ENCODE results near the gene SGO2.
"Not testable (repeated sequence)": the region's sequence is repeated elsewhere in the genome, so short reads cannot be mapped to it uniquely, and the experiment has no call there.

SGO2 gene

DNA sequence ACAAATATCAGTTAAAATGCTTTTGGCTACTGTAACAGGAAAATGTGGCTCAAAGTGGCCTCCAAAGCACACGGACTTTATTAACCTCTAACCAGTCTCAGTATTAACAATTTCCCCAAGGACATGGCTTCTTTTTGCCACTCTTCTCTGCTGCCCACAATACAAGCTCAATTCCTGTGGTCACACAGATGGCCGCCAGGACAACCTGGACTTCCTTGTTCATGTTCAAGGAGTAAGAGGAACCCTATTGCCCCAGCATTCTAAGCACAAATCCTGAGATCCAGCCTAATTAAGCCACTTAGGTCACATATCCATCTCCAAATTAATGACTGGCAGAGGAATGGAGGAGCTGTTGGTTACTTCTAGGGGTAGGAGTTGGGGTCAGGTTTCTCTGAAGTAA is 98.0 kb downstream of the SGO2 start:
- no peak for DNase-seq

GRCh38 chr2:200624658-200625057 is 98.7 kb downstream of the SGO2 start:
- no peak for DNase-seq

- no peak for DNase-seq
These were observed 99.3 kb downstream of the SGO2 start for GRCh38 chr2:200625282-200625681.

GRCh38 chr2:200625958-200626363 is 100.0 kb downstream of the SGO2 start:
- DNase-seq, result no peak

DNA sequence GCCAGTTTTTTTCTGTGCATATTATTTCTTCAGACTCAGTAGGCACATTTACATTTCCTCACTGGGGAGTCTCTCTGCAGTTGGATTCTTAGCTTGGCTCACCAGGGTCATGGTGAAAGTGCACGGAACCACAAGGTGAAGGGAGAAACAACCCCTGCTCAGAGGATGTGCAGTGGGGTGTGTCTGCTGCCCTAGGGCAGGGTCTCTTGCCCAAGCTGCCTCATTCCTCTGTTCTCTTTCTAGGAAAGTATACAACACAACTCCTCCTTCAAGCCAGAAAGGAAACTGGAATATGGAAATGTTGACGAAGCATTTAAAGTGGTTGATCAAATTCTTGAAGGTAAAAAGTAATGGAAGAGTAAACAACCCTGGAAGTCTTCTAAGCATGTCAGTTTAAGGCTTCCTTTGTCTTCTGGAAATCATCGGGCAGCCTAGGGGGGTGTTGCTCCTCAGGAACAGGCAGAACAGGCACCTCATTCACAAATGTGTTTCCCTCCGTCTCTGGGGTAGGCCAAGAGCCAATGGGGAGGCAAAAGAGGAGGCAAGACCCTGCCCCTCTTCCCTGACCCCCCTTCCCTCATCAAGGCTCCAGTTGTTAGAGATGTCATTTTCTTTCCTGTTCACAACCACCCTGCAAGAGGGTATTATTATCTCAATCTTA is 101.2 kb downstream of the SGO2 start:
- no peak for DNase-seq

DNA sequence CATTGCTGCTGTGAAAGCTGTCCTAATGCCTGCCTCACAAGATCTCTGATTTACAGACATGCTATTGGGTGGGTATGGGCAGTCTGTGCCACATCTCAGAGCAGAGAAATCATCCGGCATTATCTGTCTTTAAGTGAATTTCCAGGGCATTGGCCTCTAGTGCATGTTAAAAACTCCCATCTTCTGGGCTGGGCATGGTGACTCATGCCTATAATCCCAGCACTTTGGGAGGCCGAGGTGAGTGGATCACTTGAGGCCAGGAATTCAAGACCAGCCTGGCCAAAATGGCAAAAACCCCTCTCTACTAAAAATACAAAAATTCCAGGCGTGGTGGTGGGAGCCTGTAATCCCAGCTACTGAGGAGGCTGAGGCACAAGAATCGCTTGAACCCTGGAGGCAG is 102.5 kb downstream of the SGO2 start:
- DNase-seq, result not testable (repeated sequence)

DNA sequence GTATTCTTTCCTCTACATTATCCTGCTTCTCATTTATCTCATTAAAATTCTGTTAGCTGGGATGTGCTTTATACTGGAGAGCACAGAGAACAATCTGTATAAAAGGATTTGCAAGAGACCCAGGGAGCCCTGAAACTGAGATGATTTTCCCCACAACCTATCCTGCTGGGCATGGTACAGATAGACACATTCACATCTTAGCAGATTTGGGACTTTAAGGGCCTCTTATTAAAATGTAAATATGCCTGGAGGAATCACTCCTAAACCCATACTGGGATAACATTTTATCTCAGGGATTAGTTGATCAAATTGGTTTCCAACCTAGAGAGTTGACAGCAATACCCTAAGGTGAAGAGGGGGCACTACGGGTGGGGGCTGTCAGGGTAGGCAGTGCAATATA is 105.3 kb downstream of the SGO2 start:
- DNase-seq, result no peak

All from cerebellar nuclear complex (tissue), 1 donor.